ENCODE measurements around the gene TMEM167A.

GRCh38 chr5:83049370-83049885 is 27.8 kb downstream of the TMEM167A start:
- TF ChIP-seq, protein P1, sequence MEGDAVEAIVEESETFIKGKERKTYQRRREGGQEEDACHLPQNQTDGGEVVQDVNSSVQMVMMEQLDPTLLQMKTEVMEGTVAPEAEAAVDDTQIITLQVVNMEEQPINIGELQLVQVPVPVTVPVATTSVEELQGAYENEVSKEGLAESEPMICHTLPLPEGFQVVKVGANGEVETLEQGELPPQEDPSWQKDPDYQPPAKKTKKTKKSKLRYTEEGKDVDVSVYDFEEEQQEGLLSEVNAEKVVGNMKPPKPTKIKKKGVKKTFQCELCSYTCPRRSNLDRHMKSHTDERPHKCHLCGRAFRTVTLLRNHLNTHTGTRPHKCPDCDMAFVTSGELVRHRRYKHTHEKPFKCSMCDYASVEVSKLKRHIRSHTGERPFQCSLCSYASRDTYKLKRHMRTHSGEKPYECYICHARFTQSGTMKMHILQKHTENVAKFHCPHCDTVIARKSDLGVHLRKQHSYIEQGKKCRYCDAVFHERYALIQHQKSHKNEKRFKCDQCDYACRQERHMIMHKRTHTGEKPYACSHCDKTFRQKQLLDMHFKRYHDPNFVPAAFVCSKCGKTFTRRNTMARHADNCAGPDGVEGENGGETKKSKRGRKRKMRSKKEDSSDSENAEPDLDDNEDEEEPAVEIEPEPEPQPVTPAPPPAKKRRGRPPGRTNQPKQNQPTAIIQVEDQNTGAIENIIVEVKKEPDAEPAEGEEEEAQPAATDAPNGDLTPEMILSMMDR (IDR thresholded peaks at IDR 0.05 in 8 of 11, conservative IDR thresholded peaks at IDR 0.05 in 3 of 11) = no peak
- TF ChIP-seq POLR2AphosphoS5 (IDR thresholded peaks at IDR 0.05) = no peak

Data from spleen (tissue), 7 donors.